ENCODE results near the gene RPL19. TPM values are rescaled to one million over a fixed set of nuclear protein-coding genes. Genes with fewer than 3 reads are reported as not detected.

RPL19 gene
- total RNA-seq (1,000 to 10,000 TPM; 3,521 to 3,522 TPM), polyA plus RNA-seq (1,000 to 10,000 TPM; 3,970 to 4,559 (median 4,444) TPM), total RNA-seq (2,068 to 2,758 (median 2,304) reads per million in 6 experiments)

DNA sequence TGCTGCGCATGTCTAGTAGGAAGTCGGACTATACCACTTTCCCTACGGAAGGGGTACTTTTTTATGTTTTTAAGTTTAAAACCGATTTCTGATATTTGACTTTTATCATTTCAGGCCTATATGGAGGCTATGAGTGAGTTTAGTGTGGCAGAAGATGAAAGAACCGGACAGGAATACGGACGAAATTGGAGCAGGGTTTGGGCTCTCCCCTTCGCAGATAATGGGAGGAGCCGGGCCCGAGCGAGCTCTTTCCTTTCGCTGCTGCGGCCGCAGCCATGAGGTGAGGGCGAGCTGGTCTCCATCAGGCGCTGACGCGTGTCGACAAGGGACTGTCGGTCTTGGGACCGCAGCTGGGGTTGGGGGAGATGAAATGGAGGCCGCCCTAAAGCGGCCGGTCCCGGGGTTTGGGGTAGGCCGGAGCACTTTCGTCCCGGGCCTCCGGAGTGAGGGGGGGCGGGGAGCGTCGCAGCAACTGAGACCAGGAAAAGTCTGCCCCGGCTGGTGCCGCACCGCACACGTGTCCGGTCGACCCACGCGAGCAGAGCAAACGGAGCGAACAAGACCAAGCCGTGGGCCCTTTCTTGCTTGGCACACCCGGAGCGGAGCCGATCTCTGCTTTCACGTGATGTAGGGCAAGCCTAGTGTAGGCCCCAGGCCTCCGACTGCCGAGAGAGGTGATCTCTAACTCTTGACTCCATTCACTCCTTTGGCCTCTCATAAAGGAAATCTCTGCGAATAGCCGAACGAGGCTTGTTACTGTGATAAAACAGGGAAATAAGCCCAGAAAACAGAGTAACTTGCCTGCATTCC lies at the start of gene RPL19:
Gene RPL19 (plus strand): TSS at position 214 of the 810 bp plus-strand sequence. CDS start 62 bp downstream, at position 276.
- H3K36me3 Mint-ChIP-seq, result peaks cover 5 to 55% (median 22%) of the 10 kb centered on the region in 3 donors
- peak in 8 of 10 donors; percentile 65 to 97 (median 74) for DNase-seq
- no peaks in the 10 kb centered on the region for H3K27me3 Mint-ChIP-seq
- peak within 1 kb of the TSS; percentile 86 to 99 (median 96) for H3K4me3 Mint-ChIP-seq
- ATAC-seq, result peak; percentile 73 to 81
- no peaks in the 10 kb centered on the region for H3K9me3 Mint-ChIP-seq
- H3K27ac Mint-ChIP-seq, result peak within 1 kb of the TSS; percentile 98 to 100 (median 99)
- peaks cover 23 to 71% (median 59%) of the 10 kb centered on the region in 4 donors for H3K4me1 Mint-ChIP-seq
- POLR2A ChIA-PET, result interaction anchor here (0.5 to 2.7 kb wide), 44 partner anchors 8 to 1074 kb away, joined by 3 to 57 read pairs (median 4); partner anchors contain the start of genes ARL5C, CDK12, FBXO47 and LASP1

DNA sequence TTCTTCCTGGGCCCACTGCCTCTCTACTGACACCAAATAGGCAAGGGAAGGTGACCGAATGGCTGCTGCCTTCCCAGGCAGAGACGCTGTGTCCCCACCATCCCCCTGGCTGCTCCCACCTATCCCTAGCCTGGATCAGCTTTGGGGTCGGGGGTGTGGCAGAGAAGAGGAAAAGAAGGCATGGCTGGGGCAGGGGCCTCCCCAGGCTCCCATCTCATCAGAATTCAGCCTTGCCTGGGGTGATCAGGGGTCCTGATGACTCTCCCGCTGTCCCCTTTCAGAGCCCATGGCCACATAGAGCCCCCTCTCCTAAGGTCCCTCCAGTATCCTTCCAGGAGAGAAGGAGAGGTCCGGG lies 49.3 kb upstream of the RPL19 start:
- Mint-ChIP-seq H3K36me3 (peaks cover 4 to 8% (median 7%) of the 10 kb centered on the region in 3 donors), H3K27ac (peak overlapping the region; percentile 38 to 92 (median 80)), H3K4me1 (peaks cover 47 to 64% (median 55%) of the 10 kb centered on the region in 4 donors), H3K9me3 (peaks cover 0 to 10% (median 0%) of the 10 kb centered on the region in 9 donors), H3K4me3 (peak overlapping the region; percentile 75 to 100 (median 86)), H3K27me3 (peaks cover 0 to 15% (median 0%) of the 10 kb centered on the region in 5 donors)
- POLR2A ChIA-PET, result interaction anchor here (0.9 to 5.6 kb wide), 11 partner anchors 49 to 449 kb away, joined by 3 to 94 read pairs (median 7); partner anchors contain the start of genes LASP1, LASP1NB and RPL19
- ATAC-seq (no peak), DNase-seq (no peak)

DNA sequence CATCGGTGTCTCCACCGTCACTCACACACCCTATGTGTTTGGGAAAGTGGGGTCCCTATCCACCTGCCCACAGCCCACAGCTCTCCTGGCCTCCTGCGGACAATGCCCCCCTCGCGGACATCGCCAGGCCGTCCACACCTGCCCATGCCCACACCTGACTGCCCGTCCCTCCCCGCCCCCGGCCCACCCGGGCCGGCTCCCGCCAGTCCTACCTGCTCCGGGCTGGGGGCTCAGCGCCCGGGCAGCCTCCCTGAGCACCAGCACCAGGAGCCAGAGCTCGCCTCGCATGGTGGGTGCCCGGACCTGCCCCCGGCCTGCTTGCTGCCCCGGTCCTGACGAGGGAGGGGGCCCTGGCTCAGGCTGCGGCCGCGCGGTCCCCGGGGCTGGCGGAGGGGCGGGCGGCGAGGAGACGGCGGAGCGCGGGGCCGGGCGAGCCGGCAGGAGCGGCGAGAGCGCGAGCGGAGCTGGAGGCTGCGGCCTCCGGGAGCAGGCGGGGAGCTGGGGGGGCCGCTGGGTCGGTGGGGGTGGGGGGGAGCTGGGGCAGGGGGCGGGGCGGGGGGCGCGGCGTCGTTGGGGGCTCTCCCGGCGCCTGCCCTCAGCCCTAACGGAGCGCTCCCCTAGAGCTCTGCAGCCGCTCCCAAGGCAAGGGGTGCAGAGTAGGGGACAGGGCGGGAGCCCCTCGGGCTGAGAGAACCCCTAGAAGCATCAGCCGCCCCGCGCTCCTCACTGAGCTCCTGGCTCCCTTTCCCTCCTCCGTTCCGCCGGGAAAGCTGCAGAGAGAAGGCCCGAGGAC lies 48.7 kb upstream of the RPL19 start, which contains the start of gene PLXDC1:
Gene PLXDC1 (minus strand): TSS at position 488 of the 793 bp plus-strand sequence. CDS start 200 bp downstream, at position 288.
- peak within 1 kb of the TSS; percentile 97 to 100 (median 99) for H3K4me3 Mint-ChIP-seq
- peak within 1 kb of the TSS; percentile 91 to 100 (median 96) for H3K27ac Mint-ChIP-seq
- peak in 6 of 10 donors; percentile 25 to 50 (median 35) for DNase-seq
- peaks cover 0 to 15% (median 0%) of the 10 kb centered on the region in 5 donors for H3K27me3 Mint-ChIP-seq
- H3K9me3 Mint-ChIP-seq, result peaks cover 0 to 10% (median 0%) of the 10 kb centered on the region in 9 donors
- peak; percentile 2 to 13 for ATAC-seq
- peaks cover 47 to 63% (median 55%) of the 10 kb centered on the region in 4 donors for H3K4me1 Mint-ChIP-seq
- H3K36me3 Mint-ChIP-seq, result peaks cover 4 to 8% (median 7%) of the 10 kb centered on the region in 3 donors
- POLR2A ChIA-PET, result interaction anchor here (0.8 to 5.6 kb wide), 14 partner anchors 49 to 450 kb away, joined by 3 to 94 read pairs (median 5); partner anchors contain the start of genes LASP1, LASP1NB and RPL19

DNA sequence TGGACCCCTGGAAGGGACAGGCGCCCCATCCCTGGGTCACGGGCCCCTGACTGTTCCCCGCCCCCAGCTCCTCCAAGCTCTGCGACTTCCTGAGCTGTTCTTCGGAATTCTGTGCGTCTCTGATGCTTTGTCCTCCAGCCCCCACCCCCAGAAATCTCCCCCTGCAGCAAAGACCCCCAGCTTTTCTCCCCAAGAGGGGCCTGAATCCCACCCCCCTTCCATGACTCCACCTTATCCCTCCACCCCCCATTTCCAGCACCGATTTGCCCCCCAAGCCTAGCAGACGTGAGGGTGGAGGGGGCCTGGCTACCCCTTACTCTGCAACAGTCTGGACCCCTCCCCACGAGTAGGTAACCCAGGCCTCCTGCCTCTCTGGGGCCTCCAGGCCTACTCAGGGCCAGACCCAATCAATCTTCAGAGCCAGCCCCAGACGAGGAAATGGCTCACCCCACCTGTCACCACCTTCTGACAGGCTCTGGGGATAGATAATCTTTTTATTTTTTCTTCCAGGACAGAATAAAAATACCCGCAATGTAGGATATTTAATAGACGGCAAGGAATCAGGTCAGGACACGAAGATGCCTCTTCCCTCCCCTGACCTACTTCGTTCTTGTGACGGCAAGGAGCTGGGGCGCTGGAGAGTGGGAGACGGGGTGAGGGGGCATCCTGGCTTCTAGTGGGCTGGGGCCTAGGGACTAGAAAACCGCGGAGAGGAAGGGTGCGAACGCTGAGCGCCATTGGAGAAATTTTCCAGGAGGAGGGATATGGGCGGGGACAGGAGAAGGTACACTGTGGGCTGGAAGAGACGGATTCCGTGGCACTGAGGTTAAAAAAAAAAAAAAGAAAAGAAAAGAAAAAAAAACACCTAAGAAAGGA lies 47.9 kb upstream of the RPL19 start:
- Mint-ChIP-seq H3K4me3 (peak overlapping the region; percentile 97 to 100 (median 99)), H3K36me3 (peaks cover 4 to 8% (median 7%) of the 10 kb centered on the region in 3 donors), H3K27me3 (peaks cover 0 to 15% (median 0%) of the 10 kb centered on the region in 5 donors), H3K9me3 (peaks cover 0 to 10% (median 0%) of the 10 kb centered on the region in 9 donors), H3K4me1 (peaks cover 46 to 62% (median 53%) of the 10 kb centered on the region in 4 donors), H3K27ac (peak overlapping the region; percentile 91 to 100 (median 96))
- ATAC-seq (peak; percentile 19 to 26), DNase-seq (peak in 8 of 10 donors; percentile 22 to 74 (median 40))
- POLR2A ChIA-PET, result interaction anchor here (0.6 to 5.6 kb wide), 30 partner anchors 10 to 451 kb away, joined by 3 to 94 read pairs (median 5); partner anchors contain the start of genes ARL5C, LASP1, LASP1NB and MLLT6

DNA sequence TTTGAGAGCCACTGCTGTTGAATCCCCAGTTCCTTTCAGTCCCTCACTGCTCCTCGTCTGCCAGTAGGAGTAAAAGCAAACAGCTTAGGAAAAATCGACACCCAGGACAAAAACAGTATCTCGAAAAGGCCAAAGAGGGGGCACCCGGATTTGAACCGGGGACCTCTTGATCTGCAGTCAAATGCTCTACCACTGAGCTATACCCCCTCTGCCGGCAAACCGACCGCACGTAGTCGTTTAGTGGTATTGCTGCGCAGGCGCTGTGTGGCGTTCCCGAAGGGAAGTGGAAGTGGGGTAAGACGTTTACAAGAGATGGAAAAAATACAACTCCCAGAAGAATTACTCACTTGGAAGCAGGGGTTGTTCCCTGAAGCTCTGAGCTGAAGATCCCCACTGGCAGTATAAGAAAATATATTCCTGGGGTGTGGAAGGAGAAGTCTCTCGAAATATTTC lies 46.5 kb upstream of the RPL19 start:
- peaks cover 40 to 52% (median 47%) of the 10 kb centered on the region in 4 donors for H3K4me1 Mint-ChIP-seq
- peaks cover 0 to 15% (median 0%) of the 10 kb centered on the region in 5 donors for H3K27me3 Mint-ChIP-seq
- DNase-seq, result peak; percentile 84 to 98 (median 92)
- peak overlapping the region; percentile 91 to 100 (median 96) for H3K27ac Mint-ChIP-seq
- H3K36me3 Mint-ChIP-seq, result peaks cover 4 to 8% (median 7%) of the 10 kb centered on the region in 3 donors
- POLR2A ChIA-PET, result interaction anchor here (0.6 to 5.6 kb wide), 36 partner anchors 9 to 690 kb away, joined by 3 to 94 read pairs (median 5); partner anchors contain the start of genes ARL5C, FBXO47, LASP1 and LASP1NB
- H3K4me3 Mint-ChIP-seq, result peak overlapping the region; percentile 97 to 100 (median 99)
- H3K9me3 Mint-ChIP-seq, result peaks cover 0 to 10% (median 0%) of the 10 kb centered on the region in 9 donors
- peak; percentile 53 to 59 for ATAC-seq

DNA sequence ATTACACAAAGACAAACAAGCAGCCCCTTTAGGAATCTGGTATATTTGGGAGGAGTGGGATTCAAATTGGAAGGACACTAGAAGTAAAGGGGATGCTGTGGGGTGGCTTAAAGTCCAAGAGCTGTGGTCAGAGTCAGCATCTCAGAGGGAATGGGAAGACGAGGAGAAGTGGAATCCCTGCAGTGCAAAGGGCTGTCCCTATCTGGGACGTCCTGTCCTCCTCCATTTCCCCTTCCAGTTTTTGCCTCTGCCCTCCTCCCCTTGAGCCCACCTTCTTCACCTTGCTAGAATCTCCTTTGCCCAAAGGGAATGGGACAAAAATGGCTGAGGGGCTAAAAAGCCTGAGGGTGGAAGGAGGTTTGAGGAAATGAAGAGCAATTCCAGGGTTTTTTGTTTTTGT lies 44.4 kb upstream of the RPL19 start:
- Mint-ChIP-seq H3K4me3 (peak overlapping the region in 2 of 10 donors; percentile 11 to 97), H3K27me3 (peaks cover 0 to 15% (median 0%) of the 10 kb centered on the region in 5 donors), H3K4me1 (peaks cover 26 to 32% (median 30%) of the 10 kb centered on the region in 4 donors), H3K9me3 (peaks cover 0 to 10% (median 0%) of the 10 kb centered on the region in 9 donors), H3K27ac (peak overlapping the region in 3 of 10 donors; percentile 31 to 100 (median 81)), H3K36me3 (peaks cover 4 to 8% (median 7%) of the 10 kb centered on the region in 3 donors)
- POLR2A ChIA-PET, result interaction anchor here (0.6 kb wide), 1 partner anchor 90 kb away, joined by 6 read pairs; no protein-coding TSS in a partner anchor
- ATAC-seq, result no peak
- no peak for DNase-seq

DNA sequence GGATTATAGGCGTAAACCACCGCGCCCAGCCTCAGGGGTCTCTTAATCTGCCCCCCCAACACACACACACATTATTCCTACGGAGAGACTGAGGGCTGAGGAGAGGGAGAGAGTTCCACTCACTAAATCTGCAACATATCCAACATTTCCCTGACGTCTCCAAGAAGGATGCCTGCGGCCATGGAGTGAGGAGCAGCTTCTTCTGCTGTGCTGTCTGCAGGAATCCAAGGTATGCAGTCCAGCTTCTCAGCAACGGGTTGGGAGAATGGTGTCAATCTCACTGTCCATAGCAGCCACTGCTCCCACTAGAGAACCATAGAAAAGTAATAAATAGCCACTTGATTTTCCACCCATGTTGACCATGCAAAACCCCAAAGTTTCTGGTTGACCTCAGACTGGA lies 43.6 kb upstream of the RPL19 start:
- Mint-ChIP-seq H3K4me1 (peaks cover 26 to 30% (median 26%) of the 10 kb centered on the region in 4 donors), H3K27me3 (peaks cover 0 to 15% (median 0%) of the 10 kb centered on the region in 5 donors), H3K36me3 (peaks cover 4 to 8% (median 7%) of the 10 kb centered on the region in 3 donors), H3K9me3 (peaks cover 0 to 10% (median 0%) of the 10 kb centered on the region in 9 donors), H3K4me3 (peak overlapping the region in 2 of 10 donors; percentile 18 to 58), H3K27ac (no peak overlapping the region)
- DNase-seq, result no peak
- ATAC-seq, result no peak
- POLR2A ChIA-PET, result no interaction called here

DNA sequence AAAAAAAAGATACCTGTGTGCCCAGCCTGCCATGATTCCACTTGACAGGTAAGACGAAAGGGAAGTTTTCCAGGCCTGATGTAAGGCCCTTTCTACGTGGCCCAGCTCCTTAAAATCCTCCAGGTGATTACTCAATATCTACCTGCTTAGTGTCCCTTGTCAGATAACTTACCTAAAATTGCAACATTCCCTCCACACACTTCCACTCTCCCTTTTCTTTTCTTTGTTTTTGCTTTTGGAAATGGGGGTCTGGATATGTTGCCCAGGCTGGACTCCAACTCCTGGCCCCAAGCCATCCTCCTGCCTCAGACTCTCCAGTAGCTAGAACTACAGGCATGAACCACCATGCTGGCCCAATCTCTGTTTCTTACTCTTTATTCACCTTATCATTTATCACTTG lies 41.5 kb upstream of the RPL19 start:
- ATAC-seq (no peak), DNase-seq (no peak)
- H3K4me3 Mint-ChIP-seq, result no peak overlapping the region
- peaks cover 0 to 9% (median 0%) of the 10 kb centered on the region in 9 donors for H3K9me3 Mint-ChIP-seq
- POLR2A ChIA-PET, result interaction anchor here (0.6 to 0.7 kb wide), 2 partner anchors 64 to 346 kb away, joined by 4 to 7 read pairs; no protein-coding TSS in a partner anchor
- H3K4me1 Mint-ChIP-seq, result peaks cover 10 to 12% (median 11%) of the 10 kb centered on the region in 4 donors
- no peak overlapping the region for H3K27ac Mint-ChIP-seq
- peaks cover 4 to 8% (median 6%) of the 10 kb centered on the region in 3 donors for H3K36me3 Mint-ChIP-seq
- H3K27me3 Mint-ChIP-seq, result peaks cover 0 to 10% (median 0%) of the 10 kb centered on the region in 5 donors

DNA sequence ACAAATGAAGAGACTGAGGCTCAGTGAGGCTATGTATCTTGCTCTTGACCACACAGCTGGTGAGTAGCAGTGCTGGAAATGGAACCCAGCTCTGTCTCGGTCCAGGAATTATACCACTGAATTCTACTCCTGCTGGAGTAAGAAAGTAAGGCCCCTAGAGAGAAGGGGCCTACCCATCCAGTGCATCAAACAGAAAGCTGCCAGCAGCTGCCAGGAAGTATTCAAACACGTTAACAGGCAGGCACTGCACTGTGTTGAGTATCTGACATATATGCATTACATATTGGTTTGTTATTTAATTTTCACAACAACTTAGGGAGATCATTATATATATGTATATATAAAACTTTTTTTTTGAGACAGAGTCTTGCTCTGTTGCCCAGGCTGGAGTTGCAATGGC lies 38.1 kb upstream of the RPL19 start:
- no peak for DNase-seq
- POLR2A ChIA-PET, result interaction anchor here (0.9 kb wide), 1 partner anchor 9 kb away, joined by 3 read pairs; no protein-coding TSS in a partner anchor
- Mint-ChIP-seq H3K9me3 (no peaks in the 10 kb centered on the region), H3K4me1 (peaks cover 6 to 22% (median 13%) of the 10 kb centered on the region in 4 donors), H3K27me3 (peaks cover 2 to 11% (median 6%) of the 10 kb centered on the region in 5 donors), H3K27ac (no peak overlapping the region), H3K4me3 (peak overlapping the region in 1 of 10 donors; percentile 6), H3K36me3 (no peaks in the 10 kb centered on the region)
- no peak for ATAC-seq

DNA sequence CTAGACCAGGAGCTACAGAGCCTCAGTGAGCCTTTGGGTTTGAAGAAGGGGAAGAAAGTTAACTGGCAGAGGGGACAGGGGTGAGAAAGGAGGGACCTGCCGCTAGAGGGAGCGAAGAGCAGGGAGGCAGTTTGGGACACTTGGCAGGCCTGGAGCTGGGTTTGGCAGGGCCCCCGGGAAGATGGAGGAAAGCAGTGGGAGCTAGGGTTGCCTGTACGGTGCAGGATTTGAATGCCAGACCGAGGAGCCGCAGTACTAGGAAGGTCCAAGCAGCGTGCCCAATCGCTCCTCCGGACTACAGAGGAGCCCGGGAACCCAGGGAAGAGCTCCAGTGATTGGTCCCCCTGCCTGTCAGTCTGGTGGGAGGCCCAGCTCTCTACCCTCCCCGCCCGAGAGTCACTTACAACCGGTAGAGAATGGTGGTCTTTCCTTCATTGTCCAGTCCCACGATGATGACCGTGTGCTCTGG lies 35.4 kb upstream of the RPL19 start:
- Mint-ChIP-seq H3K9me3 (no peaks in the 10 kb centered on the region), H3K27me3 (peaks cover 3 to 17% (median 7%) of the 10 kb centered on the region in 5 donors), H3K27ac (peak overlapping the region in 9 of 10 donors; percentile 17 to 82 (median 63)), H3K4me1 (peaks cover 12 to 34% (median 23%) of the 10 kb centered on the region in 4 donors), H3K4me3 (peak overlapping the region; percentile 87 to 97 (median 95)), H3K36me3 (no peaks in the 10 kb centered on the region)
- ATAC-seq (peak; percentile 92 to 95), DNase-seq (peak; percentile 56 to 87 (median 72))
- POLR2A ChIA-PET, result interaction anchor here (0.6 to 3.9 kb wide), 11 partner anchors 9 to 311 kb away, joined by 3 to 29 read pairs (median 3); partner anchors contain the start of genes RPL19 and RPL23
